Fibroblast of peridontal ligament (primary cell): ENCODE measurements around the gene GSKIP.
"Not testable (repeated sequence)": the region's sequence is repeated elsewhere in the genome, so short reads cannot be mapped to it uniquely, and the experiment has no call there.

Experiments used
- DNase-seq: peaks from one replicate; pipeline ENCODE4 v3.0.0-alpha.2; 2010; ENCODE audit errors: extremely low read depth

The GSKIP gene, protein sequence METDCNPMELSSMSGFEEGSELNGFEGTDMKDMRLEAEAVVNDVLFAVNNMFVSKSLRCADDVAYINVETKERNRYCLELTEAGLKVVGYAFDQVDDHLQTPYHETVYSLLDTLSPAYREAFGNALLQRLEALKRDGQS

DNA sequence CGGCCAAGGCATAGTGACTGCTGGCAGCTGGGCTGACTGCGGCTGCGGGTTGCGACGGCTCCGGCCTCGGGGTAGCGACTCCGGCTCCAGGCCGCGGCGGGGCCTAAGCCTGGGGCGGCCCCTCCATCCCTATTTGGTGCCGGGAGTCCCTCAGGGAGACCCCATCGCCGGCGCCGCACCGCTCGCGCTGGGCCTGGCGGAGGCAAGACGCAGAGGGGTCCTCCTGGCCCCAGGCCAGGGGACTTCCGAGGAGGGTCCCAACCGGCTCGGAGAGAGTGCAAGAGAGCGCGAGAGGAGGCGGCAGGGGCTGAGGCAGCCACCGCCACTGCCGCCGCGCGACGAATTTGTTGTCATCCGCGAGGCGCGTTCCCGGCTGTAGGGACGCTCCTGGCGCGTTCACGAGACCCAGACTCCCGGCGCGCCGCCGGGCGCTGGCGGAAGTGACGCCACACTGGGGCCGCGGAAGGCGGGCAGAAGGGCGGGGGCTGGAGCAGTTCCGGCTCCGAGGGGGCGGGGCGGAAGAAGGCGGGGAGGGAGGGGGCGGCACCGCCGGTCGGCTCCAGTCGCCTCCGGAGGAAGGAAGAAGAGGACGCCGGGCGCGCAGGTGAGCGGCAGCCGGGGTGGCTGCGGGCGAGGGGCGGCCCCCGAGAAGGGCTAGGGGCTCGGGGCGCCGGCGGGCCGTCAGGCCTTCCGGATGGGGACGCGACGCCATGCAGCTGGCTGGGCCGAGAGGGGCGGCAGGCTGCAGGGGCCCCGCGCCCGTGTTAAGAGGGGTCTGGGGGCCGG lies at the start of gene GSKIP, which contains the start of gene ATG2B:
TSS of gene GSKIP (plus strand) at position 562 of the 786 bp plus-strand sequence. CDS start 18,722 bp downstream, outside the sequence.
TSS of gene ATG2B (minus strand) at position 377 of the 786 bp plus-strand sequence. CDS start at position 12, 365 bp downstream.
- peak; percentile 79 for DNase-seq

DNA sequence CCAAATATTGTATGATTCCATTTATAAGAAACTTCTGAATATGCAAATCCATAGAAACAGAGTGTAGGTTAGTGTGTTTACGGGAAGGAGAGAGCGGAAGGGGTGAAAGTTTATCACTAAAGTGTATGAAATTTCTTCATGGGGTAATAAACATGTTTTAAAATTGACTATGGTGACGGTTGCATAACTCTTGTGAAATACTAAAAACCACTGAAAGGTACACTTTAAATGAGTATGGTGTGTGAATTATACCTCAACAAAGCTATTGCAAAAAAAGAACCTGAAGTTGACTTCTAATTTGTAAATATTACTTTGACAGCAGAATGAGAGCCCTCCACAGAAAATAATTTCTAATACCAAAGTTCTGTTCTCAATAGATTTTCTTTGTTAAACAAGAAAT lies 47.2 kb upstream of the GSKIP start:
- DNase-seq = no peak

DNA sequence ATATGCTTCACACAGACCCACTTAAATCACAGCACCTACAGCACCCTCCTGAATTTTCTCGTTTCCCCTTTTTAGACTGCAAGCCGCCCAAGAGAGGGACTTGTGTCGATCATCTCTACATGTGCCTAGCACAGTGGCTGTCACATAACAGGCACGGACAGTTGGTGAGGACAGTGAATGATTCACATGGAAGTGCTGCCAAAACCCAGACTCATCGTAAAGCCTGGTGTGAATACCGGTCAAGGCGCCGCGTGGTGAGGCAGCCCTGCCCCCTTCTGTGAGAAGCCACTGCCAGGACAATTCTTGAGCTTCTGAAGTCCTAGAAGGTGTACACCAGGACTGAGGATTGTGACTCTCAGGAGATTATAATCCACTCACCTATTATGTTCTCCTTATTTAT lies 44.5 kb upstream of the GSKIP start:
- no peak for DNase-seq

DNA sequence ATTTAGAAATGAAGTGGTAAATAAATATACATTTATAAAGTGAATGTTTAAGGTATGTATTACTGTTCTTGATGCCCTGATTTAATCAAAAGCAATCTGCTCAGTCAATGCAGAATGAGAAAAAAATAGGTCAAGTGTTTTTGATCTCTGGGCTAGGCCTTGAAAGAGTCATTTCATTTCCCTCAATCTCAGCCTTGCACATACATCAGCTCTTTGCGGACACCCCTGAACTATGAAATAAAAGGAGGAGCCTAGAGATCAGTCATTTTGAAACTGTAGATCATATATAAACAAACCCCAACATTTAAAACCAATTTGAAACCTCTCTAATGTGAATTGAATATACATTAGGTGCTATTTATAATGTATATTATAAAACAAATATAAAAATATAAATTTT lies 42.7 kb upstream of the GSKIP start:
- no peak for DNase-seq

DNA sequence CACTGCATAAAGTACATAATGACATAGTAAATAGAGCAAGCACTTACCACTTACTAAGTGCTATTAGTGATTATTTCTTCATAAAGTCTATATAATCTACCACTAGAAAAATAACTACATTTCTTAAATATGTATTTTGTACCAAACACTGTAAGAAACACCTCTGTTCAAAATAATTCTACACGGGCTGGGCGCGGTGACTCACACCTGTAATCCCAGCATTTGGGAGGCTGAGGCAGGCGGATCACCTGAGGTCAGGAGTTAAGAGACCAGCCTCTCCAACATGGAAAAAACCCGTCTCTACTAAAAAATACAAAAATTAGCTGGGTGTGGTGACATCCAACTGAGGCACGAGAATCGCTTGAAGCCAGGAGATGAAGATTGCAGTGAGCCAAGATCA lies 39.1 kb upstream of the GSKIP start:
- DNase-seq = no peak

DNA sequence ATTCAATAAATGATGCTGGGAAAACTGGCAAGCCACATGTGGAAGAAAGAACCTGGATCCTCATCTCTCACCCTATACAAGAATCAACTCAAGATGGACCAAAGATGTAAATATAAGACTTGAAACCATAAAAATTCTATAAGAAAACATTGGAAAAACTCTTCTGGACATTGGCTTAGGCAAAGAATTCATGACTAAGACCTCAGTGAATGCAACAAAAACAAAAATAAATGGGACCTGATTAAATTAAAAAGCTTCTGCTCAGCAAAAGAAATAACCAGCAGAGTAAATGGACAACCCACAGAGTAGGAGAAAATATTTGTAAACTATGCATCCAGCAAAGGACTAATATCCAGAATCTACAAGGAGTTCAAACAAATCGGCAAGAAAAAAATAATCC lies 24.8 kb upstream of the GSKIP start:
- no peak for DNase-seq

DNA sequence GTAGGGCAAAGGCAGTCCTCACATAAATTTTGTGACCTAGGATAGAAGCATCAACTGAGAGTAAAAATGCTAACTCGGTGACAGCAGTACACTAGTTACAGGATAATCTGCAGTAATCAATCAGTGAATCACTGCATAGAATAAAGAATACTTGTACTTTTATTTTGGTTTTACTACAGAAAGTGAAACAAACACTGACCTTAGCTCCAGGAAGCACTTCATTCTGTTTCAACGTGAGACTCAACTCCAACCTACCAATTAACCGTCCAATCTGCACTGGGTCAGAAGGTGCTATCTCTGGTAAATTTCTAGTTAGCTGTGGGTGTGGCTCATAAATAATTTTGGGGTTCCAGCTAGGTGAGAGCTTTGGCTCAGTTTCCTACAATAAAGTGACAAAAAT lies 22.0 kb upstream of the GSKIP start:
- DNase-seq = no peak

DNA sequence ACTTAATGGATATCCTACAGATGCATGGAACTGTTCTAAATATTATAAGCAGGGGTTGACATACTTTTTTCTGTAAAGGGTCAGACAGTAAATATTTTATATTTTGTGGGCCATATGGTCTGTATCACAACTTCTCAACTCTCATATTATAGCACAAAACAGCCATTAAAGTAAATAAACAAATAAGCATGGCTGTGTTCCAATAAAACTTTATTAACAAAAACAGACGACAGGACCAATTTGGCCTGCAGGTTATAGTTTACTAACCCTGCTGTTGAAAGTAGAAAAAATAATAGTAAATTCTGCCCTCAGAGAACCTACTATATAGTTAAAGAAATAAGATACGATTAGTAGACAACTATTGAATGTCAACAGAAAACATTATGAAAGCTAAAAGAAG lies 17.7 kb upstream of the GSKIP start:
- DNase-seq = no peak

DNA sequence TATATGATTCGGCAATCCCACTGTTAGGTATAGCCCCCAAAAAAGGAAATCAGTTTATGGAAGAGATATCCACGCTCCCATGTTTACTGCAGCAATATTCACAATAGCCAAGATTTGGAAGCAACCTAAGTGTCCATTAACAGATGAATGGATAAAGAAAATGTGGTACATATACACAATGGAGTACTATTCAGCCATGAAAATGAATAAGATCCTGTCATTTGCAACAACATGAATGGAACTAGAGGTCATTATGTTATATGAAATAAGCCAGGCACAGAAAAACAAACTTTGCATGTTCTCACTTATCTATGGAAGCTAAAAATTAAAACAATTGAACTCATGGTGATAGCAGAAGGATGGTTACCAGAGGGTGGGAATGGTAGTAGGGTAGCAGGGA lies 15.4 kb upstream of the GSKIP start:
- DNase-seq = not testable (repeated sequence)

DNA sequence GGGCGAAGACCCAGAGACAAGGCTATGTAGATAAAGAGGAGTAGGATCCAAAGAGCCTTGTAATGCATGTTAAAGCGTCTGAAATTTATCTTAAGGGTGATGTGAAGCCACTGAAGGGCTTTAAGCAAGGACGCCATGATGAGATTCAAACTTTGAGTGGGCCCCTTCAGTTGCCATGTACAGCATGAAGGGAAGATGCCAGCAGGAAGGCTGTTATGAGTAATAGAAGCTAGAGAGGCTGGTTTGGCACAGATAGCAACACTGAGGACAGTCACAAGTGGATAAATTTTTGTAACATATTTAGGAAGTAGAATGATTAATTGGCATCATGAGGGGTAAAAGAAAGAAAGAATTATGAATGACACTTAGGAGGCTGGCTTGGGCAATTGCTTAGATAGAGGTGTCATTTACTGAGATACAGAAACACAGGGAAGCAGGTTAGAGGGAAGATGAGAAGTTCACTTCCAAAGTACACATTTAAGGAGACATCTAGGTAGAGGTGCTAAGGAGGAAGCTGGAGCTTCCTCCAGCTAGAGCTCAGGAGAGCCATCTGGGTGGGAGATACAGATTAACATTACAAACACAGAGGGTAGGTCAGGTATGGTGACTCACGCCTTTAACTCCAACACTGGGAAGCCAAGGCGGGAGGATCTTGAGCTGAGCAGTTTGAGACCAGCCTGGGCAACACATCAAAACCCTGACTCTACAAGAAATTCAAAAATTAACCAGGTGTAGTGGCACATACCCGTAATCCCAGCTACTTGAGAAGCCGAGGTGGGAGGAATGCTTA lies 13.8 kb upstream of the GSKIP start:
- DNase-seq = no peak

DNA sequence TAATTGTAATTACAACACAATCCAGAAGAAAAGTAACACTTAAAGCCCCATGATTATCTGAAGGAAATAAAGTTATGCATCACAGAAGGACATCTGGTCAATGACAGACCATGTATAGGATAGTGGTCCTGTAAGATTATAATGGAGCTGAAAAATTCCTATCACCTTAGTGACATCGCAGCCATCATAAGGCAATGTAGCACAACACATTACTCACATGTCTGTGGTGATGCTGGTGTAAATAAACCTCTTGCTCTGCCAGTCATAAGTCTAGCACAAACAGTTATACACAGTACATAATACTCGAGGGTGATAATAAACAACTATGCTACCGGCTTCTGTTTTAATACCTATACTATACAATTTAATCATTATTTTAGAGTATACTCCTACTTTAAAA lies 11.3 kb upstream of the GSKIP start:
- no peak for DNase-seq

DNA sequence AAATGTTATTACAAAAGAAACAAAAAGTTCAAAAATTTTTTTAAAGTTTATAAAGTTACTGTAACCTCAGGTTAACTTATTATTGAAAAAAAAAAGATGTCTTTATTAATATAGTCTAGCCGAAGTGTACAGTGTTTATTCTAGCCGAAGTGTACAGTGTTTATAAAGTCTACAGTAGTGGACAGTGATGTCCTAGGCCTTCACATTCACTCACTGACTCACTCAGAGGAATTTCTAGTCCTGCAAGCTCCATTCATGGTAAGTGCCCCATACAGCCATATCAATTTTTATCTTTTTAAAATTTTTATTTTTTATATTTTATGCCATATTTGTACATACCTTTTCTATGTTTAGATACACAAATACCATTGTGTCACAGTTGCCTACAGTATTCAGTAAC lies 10.6 kb upstream of the GSKIP start:
- no peak for DNase-seq

DNA sequence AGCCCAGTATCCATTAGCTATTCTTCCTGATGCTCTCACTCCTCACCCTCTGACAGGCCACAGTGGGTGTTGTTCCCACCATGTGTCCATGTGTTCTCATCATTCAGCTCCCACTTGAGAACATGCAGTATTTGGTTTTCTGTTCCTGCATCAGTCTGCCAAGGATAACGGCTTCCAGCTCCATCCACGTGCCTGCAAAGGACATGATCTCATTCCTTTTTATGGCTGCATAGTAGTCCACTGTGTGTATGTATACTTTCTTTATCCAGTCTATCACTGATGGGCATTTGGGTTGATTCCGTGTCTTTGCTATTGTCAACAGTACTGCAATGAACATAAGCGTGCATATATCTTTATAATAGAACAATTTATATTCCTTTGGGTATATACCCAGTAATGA lies 9.1 kb upstream of the GSKIP start:
- no peak for DNase-seq

DNA sequence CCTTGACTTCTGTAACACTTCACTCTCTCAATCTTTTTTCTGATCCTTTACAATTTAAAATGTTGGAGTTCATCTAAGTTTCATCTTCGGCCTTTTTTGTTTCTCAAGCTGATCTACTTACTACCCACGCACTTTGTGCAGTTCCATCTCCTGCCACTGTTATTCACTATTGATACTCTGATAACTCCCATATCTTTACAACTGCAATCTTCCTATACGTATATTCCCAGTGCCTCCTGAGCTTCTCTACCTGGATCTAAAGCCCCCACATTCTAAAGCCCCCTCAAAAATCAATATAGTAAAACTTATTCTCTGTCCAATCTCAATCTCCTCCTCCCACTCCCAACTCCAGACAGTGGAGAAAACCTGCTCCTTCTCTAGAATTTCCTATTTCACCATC lies 6.1 kb upstream of the GSKIP start:
- no peak for DNase-seq

DNA sequence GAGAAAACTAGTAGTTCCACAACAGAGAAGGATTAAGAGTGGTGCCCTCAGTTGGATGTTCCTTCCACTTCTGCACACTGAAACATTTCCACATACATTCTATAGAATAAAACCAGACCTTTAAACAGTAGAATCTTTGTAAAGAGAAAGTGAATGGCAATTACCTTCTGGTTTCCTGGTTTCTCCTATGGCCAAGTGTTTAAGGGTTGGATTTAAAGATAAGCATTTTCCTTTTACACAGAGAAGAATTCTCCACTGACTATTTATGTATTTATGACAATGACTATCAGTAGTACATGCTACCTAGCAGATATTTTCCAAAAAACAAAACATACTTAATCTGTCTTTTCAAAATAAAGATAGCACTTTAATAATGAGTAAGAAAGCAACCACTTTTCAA lies 3.4 kb upstream of the GSKIP start:
- no peak for DNase-seq

DNA sequence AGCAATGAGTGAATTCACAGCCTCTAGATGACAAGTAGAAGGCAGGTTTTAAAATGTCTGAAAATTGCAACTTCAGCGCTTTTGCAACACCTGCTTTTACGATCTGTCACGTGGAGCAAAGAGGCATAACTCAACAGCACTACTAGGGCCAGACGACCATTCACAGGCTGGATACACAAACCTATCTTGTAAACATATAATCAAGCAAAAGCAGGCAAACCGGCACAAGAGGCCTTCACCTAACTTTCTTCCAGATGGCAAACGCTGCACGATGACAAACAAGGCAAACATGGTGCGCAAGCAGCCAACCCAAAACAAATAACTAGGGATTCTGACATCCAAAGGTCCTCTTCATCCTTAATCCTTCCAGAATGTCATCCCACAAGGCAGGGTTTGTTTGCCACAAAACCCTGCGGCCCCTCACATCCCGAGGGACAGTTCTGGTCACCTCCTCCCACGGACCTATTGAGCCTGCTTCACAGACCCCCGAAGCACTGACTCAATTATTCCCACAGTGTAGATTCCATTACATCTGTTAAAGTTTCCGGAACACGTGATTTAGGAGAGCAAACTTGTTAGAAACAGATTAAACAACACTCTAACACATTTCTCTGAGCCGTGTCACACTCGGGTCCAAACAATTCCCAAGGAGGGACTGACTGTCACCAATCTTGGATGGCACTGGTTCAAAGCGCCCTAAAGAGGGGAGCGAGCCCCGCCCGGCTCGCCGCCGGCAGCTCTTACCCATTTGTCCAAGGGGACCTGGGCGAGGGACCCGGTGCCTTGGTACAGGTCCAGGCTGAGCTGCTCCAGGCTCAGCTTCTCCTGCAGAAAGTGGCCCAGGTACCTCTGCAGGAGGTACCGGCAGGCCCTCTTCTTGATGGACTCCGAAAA lies 1.0 kb upstream of the GSKIP start:
- DNase-seq = peak; percentile 38

DNA sequence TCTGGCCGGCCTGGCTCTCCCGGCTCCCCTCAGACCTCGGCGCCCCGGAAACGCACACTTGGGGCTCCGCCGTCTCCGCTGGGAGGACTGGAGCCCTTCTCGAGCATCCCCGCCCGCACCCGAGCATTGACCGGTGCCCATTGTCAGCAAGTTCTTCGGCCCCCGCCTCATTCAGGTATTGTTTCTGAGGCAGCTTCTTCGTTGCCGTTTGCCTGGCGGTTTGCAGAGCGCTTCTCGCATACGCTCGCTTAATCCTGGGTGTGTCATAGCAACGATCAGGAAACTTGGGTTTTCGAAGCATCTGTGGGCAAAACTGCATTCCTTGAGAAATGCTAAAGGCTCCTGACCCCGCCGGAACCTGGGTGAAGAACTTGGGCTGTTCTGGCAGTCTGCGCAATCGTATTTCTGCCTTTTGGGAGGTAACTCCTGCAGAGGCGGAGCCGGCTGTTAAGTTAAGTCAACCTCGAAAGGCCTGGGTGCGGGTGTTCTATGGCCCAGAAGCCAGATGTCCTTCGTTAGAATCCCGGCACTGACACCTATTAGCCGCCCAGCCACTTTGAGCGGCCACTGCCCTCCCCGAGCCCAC lies 518 bp downstream of the GSKIP start:
- peak; percentile 50 for DNase-seq

DNA sequence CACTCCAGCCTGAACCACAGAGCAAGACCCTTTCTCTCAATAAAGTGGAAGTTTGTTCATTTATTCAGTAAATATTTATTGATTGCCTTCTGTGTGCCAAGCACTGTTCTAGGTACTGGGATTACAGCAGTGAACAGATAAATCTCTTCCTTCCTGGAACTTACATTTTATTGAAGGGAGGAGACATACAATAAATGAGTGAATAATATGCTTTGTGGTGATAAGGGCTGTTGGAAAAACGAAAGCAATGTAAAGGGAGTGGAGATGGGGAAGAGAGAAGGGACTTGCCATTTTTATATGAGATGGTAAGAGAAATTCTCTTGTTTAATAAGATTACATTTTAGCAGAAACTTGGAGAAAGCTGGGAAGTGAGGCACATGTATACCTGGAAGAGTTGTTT lies 1.6 kb downstream of the GSKIP start:
- no peak for DNase-seq

DNA sequence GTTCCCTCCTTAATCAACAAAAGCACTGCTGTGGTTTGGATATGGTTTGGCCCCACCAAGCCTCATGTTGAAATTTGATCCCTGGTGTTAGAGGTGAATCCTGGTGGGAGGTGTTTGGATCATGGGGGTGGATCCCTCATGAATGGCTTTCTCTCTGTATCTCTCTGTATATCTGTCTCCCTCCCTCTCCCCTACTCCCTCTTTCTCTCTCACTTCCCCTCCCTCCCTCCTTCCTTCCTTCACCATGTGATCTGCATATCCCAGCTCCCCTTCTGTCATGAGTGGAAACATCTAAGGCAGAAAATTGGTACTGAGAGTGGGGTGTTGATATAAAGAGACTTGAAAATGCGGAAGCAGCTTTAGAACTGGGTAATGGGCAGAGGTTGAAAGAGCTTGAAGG lies 5.2 kb downstream of the GSKIP start:
- DNase-seq = no peak

DNA sequence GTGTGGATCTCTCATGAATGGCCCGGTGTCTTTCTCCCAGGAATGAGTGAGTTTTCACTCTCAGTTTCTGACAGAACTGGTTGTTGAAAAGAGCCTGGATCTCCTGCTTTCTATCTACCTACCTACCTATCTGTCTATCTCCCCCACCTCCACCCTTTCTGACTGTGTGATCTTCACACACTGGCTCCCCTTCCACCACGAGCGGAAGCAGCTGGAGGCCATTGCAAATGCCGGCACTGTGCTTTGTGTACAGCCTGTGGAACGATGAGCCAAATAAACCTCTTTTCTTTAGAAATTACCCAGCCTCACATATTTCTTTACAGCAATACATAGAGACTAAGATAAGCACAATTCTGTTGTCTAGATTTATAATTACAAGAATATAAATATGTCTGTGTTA lies 7.2 kb downstream of the GSKIP start:
- no peak for DNase-seq

DNA sequence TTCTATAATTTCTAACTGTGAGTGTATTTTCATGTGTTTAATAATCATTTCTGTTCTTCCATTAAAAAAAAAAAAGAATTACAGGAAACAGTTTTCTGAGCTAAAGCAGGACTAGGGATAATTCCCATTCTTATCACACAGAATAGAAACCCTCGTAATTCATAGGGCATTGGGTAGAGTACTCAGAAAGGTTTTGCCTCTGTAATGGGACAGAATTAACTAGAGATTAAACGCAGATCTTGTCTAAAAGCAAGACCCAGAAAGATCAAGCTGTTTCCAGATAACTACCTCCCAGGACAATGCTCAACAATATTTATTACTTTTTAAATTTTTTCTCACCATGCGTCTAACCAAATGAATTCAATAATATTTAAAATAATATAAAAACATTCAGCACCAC lies 10.2 kb downstream of the GSKIP start:
- no peak for DNase-seq
